Gastrocnemius medialis (tissue), 4 donors: ENCODE measurements around the gene LMX1A. TPM values are rescaled to one million over a fixed set of nuclear protein-coding genes. Genes with fewer than 3 reads are reported as not detected.

Experiments
- ATAC-seq, 2 donors: fragments of 150-250 bp; one replicate each; pipeline ENCODE4 v1.9.1; 2016
- DNase-seq, 2 donors: peaks; one replicate each; pipeline ENCODE4 v3.0.0-alpha.2; 2019
- H3K27ac ChIP-seq, 4 donors: fragments of 200-600 bp; sonication (generic); 1 replicate in 1 of 4; 2 replicates in 3 of 4; pipeline ENCODE4 v1.5.1; 2016 to 2018; ENCODE audit warnings: mild to moderate bottlenecking in 2 of 4, moderate library complexity in 1 of 4
- H3K27me3 ChIP-seq, 3 donors: fragments of 200-600 bp; sonication (generic) in 2 of 3; 1 replicate in 1 of 3; 2 replicates in 2 of 3; pipeline versions ENCODE4 v1.5.1 to v1.6.0; 2016 to 2019; ENCODE audit warnings: mild to moderate bottlenecking in 1 of 3, moderate library complexity in 1 of 3
- H3K36me3 ChIP-seq, 2 donors: fragments of 200-600 bp; sonication (generic) in 1 of 2; one replicate each; pipeline ENCODE4 v1.5.1; 2017 to 2018
- H3K4me1 ChIP-seq, 2 donors: fragments of 200-600 bp; sonication (generic) in 1 of 2; one replicate each; pipeline ENCODE4 v1.5.1; 2016 to 2017; ENCODE audit warnings: mild to moderate bottlenecking in 2 of 2
- H3K4me3 ChIP-seq, 4 donors: fragments of 200-600 bp; sonication (generic) in 3 of 4; 1 replicate in 1 of 4; 2 replicates in 3 of 4; pipeline ENCODE4 v1.5.1; 2016 to 2019; ENCODE audit warnings: mild to moderate bottlenecking in 2 of 4
- H3K9me3 ChIP-seq, 3 donors: fragments of 200-600 bp; sonication (generic) in 2 of 3; 1 replicate in 1 of 3; 2 replicates in 2 of 3; pipeline ENCODE4 v1.5.1; 2016 to 2019
- POLR2A ChIP-seq, 2 donors: fragments of 450-650 bp; IDR thresholded peaks; one replicate each; pipeline ENCODE4 v1.6.1; 2017; ENCODE audit warnings: antibody characterized with exemption in 2 of 2, mild to moderate bottlenecking in 2 of 2, moderate library complexity in 2 of 2
- in situ Hi-C, 4 donors: fragments of 200-750 bp; cut with MboI; loops; one replicate each; pipeline versions ENCODE4 v1.15.0 to v1.8.0; 2017; ENCODE audit warnings: low sequenced_read_pairs in 4 of 4
- intact Hi-C: fragments of 100-400 bp; cut with DNase I; formaldehyde crosslinking; loops from one replicate; pipeline ENCODE4 v1.15.1; 2023; ENCODE audit warnings: low total_unique reads
- total RNA-seq, 4 donors: library from RNA; depleted of rRNA; stranded (reverse); fragments of >200 nt; gene quantifications; one replicate each; pipeline versions ENCODE4 v1.1.0 to v1.2.3, GENCODE V29; 2016
- TF ChIP-seq, protein P1 (sequence below), 5 experiments: fragments of 450-650 bp in 3 of 5; fragments of 200-600 bp in 2 of 5; sonication (generic) in 2 of 5; IDR thresholded peaks in 4 of 5; conservative IDR thresholded peaks in 1 of 5; 1 replicate in 4 of 5; 2 replicates in 1 of 5; pipeline ENCODE4 v1.5.1; 2016 to 2019; ENCODE audit warnings: antibody characterized with exemption in 5 of 5, mild to moderate bottlenecking in 3 of 5, moderate library complexity in 3 of 5

Gene LMX1A
- total RNA-seq, 4 donors from 2014 or later, result 0.20 TPM; not detected in 3

DNA sequence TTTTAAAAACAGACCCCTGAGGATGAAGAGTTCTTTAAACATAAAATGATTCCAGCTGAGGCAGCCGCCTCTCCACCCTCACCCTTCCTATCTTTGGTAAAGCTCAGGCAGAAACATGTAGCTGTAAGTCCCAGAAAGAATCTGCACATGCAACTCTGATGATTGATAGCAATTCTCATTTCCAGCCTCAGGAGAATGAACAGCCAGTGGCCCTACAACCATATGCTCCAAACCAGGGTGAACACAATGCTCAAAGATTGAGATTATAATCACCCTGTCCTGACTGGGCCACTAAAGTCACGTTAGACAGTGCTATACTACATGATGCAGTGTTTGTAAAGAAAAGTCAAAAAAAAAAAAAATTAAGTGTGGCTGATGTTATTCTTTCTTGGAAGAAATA is 80.2 kb downstream of the LMX1A start:
- no peak overlapping the region for H3K4me3 ChIP-seq
- TF ChIP-seq, protein P1, sequence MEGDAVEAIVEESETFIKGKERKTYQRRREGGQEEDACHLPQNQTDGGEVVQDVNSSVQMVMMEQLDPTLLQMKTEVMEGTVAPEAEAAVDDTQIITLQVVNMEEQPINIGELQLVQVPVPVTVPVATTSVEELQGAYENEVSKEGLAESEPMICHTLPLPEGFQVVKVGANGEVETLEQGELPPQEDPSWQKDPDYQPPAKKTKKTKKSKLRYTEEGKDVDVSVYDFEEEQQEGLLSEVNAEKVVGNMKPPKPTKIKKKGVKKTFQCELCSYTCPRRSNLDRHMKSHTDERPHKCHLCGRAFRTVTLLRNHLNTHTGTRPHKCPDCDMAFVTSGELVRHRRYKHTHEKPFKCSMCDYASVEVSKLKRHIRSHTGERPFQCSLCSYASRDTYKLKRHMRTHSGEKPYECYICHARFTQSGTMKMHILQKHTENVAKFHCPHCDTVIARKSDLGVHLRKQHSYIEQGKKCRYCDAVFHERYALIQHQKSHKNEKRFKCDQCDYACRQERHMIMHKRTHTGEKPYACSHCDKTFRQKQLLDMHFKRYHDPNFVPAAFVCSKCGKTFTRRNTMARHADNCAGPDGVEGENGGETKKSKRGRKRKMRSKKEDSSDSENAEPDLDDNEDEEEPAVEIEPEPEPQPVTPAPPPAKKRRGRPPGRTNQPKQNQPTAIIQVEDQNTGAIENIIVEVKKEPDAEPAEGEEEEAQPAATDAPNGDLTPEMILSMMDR (IDR thresholded peaks at IDR 0.05 in 4 of 5, conservative IDR thresholded peaks at IDR 0.05 in 1 of 5), result no peak
- no peak for TF ChIP-seq POLR2A (IDR thresholded peaks at IDR 0.05)
- DNase-seq (no peak), ATAC-seq (no peak)
- in situ Hi-C loops (no loop called here), intact Hi-C loops (no loop called here)
- H3K9me3 ChIP-seq, result no peaks in the 10 kb centered on the region
- no peak overlapping the region for H3K27ac ChIP-seq
- no peaks in the 10 kb centered on the region for H3K27me3 ChIP-seq
- H3K36me3 ChIP-seq, result no peaks in the 10 kb centered on the region
- H3K4me1 ChIP-seq, result no peaks in the 10 kb centered on the region

DNA sequence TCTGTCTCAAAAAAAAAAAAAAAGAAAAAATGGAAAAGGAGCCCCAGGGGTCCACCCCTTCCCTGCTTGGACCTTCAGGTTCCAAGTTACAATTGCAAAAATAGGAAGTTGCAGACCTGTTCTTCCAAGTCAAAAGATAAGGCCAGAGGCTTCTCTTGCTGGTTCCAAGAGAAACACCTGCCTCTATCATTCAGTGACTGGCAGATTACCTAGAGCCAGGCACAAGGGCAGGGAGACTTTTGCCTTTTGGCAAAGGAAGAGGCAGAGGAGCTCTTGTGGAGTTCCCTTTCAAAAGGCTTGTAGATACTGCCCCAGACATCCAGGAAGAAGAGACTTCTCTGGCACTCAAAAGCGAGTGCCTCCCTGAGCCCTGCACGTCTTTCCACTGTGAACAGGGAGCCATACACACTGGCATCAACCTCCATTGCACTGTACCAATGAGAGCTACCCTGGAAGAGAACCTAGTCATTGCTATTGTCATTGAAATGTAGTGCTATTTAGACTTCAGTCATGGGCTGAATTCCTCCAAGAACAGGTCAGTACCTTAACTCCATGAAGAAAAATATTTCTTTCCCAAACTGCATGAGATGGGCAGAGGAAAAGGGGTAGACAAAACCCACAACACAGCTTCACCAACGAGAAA is 91.2 kb downstream of the LMX1A start:
- no peaks in the 10 kb centered on the region for H3K9me3 ChIP-seq
- no peaks in the 10 kb centered on the region for H3K27me3 ChIP-seq
- H3K4me3 ChIP-seq, result no peak overlapping the region
- H3K4me1 ChIP-seq, result peaks cover 6 to 9% of the 10 kb centered on the region in 2 donors
- intact Hi-C loops, result no loop called here
- ATAC-seq (peak; percentile 76 to 87), DNase-seq (peak in 1 of 2 donors; percentile 27)
- in situ Hi-C loops, result loop anchor here in 2 of 4 donors (10.0 to 25.0 kb wide), 2 partner anchors 99 to 322 kb away; no protein-coding TSS in a partner anchor
- TF ChIP-seq POLR2A (IDR thresholded peaks at IDR 0.05), result no peak
- TF ChIP-seq, protein P1 (IDR thresholded peaks at IDR 0.05 in 4 of 5, conservative IDR thresholded peaks at IDR 0.05 in 1 of 5), result no peak
- no peaks in the 10 kb centered on the region for H3K36me3 ChIP-seq
- peak overlapping the region in 1 of 4 donors; percentile 13 for H3K27ac ChIP-seq

DNA sequence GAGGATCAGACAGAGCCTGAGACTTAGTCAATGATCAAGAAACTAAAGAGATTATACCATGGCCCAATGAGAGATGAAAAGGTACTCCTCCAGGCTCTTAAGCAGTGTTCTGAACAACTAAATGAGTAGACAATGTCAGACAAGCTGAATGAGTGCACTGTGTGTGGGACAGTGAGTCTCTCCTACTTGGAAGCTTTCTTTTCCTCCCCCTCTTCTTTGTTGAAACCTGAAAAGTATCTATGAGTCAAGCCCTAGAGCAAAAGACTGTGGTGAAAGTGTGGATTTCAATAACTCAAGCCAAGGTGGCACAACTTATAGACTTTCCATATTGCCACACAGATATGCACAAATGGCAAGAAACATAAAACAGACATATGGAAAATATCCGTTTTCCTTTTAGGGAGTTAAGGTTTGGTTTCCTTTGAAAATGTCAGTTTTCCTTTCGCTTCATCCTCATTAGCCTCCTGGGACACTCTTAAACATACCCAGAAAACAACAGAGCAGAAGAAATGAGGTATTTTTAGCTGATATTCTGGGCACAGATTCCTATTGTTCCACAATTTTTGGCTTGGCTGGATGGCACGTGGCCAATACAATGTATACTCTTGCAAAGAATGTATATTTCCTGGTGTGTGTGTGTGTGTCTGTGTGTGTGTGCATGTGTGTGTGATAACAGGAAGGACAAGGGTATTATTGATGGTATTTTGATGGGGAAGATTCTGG is 96.6 kb downstream of the LMX1A start:
- DNase-seq, result no peak
- no peak for TF ChIP-seq POLR2A (IDR thresholded peaks at IDR 0.05)
- TF ChIP-seq, protein P1 (IDR thresholded peaks at IDR 0.05 in 4 of 5, conservative IDR thresholded peaks at IDR 0.05 in 1 of 5), result no peak
- Histone ChIP-seq H3K27me3 (no peaks in the 10 kb centered on the region), H3K27ac (no peak overlapping the region), H3K9me3 (no peaks in the 10 kb centered on the region), H3K4me1 (peaks cover under 1 to 9% of the 10 kb centered on the region in 2 donors), H3K36me3 (no peaks in the 10 kb centered on the region), H3K4me3 (no peak overlapping the region)
- intact Hi-C loops, result no loop called here
- in situ Hi-C loops, result loop anchor here (5.0 to 25.0 kb wide), 4 partner anchors 105 to 327 kb away; no protein-coding TSS in a partner anchor
- ATAC-seq, result no peak

DNA sequence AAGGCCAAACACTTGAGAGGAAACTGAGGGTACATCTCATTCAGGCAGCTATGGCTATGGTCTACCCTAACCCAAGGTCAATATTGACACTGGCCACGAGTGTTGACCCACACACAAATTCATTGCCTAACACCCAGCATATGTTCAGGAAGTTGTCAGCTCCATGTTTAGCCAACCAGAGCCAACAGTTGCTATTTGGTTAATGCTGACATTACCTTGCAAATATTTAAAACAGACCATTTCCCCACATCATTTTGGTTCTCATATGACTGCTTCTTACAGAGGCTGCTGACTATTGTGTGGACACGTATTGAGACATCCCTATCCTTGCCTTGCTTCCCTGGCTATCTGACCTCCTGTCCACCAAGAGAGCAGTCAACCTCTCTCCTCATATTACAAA is 97.3 kb downstream of the LMX1A start:
- in situ Hi-C loops, result loop anchor here in 3 of 4 donors (5.0 to 25.0 kb wide), 3 partner anchors 108 to 328 kb away; no protein-coding TSS in a partner anchor
- peaks cover 0 to 9% of the 10 kb centered on the region in 2 donors for H3K4me1 ChIP-seq
- no peak overlapping the region for H3K4me3 ChIP-seq
- no peak overlapping the region for H3K27ac ChIP-seq
- intact Hi-C loops, result no loop called here
- DNase-seq (no peak), ATAC-seq (peak in 1 of 2 donors; percentile 21)
- TF ChIP-seq, protein P1 (IDR thresholded peaks at IDR 0.05 in 4 of 5, conservative IDR thresholded peaks at IDR 0.05 in 1 of 5), result no peak
- TF ChIP-seq POLR2A (IDR thresholded peaks at IDR 0.05), result no peak
- no peaks in the 10 kb centered on the region for H3K9me3 ChIP-seq
- no peaks in the 10 kb centered on the region for H3K27me3 ChIP-seq
- H3K36me3 ChIP-seq, result no peaks in the 10 kb centered on the region
